Prostate gland (tissue), 2 donors: ENCODE measurements around the gene PTTG1. TPM values are rescaled to one million over a fixed set of nuclear protein-coding genes. Genes with fewer than 3 reads are reported as not detected.

Experiments
- DNase-seq: peaks from one replicate; pipeline ENCODE4 v3.0.0-alpha.2; 2019; ENCODE audit warnings: low spot score
- H3K27ac ChIP-seq, 2 donors: fragments of 200-600 bp; sonication (generic); 2 replicates each; pipeline ENCODE4 v1.5.1; 2017 to 2019
- H3K27me3 ChIP-seq: fragments of 200-600 bp; sonication (generic); replicated peaks from 2 replicates; pipeline ENCODE4 v1.5.1; 2019; ENCODE audit not compliant: insufficient read depth
- H3K36me3 ChIP-seq, 2 donors: fragments of 200-600 bp; sonication (generic); 1 replicate in 1 of 2; 2 replicates in 1 of 2; pipeline versions ENCODE4 v1.5.1 to v1.8.1; 2017 to 2019
- H3K4me1 ChIP-seq: fragments of 200-600 bp; sonication (generic); replicated peaks from 2 replicates; pipeline ENCODE4 v1.5.1; 2019
- H3K4me3 ChIP-seq, 2 donors: fragments of 200-600 bp; sonication (generic); 2 replicates each; pipeline ENCODE4 v1.5.1; 2017 to 2019
- H3K9me3 ChIP-seq: fragments of 200-600 bp; sonication (generic); 2 replicates; pipeline ENCODE4 v1.5.1; 2017
- CTCF ChIP-seq, 4 experiments: fragments of 200-600 bp in 2 of 4; fragments of 450-650 bp in 2 of 4; sonication (generic) in 2 of 4; IDR thresholded peaks; 1 replicate in 3 of 4; 2 replicates in 1 of 4; pipeline ENCODE4 v1.5.1; 2016 to 2019; ENCODE audit warnings: antibody characterized with exemption in 4 of 4, mild to moderate bottlenecking in 2 of 4, moderate library complexity in 2 of 4
- POLR2A ChIP-seq: fragments of 450-650 bp; IDR thresholded peaks from one replicate; pipeline ENCODE4 v1.6.1; 2016; ENCODE audit warnings: antibody characterized with exemption, mild to moderate bottlenecking
- POLR2AphosphoS5 ChIP-seq: sonication (generic); formaldehyde crosslinking; IDR thresholded peaks from one replicate; pipeline ENCODE4 v1.6.1; 2017; ENCODE audit warnings: antibody characterized with exemption
- WGBS: methylation state at CpG from one replicate; pipeline ENCODE4 v1.1.5; 2018; 5-methylcytosine and 5-hydroxymethylcytosine counted together
- intact Hi-C: fragments of 100-400 bp; cut with DNase I; formaldehyde crosslinking; loops from one replicate; pipeline ENCODE4 v1.14.2; 2022
- total RNA-seq, 2 donors: library from RNA; depleted of rRNA; stranded (reverse); fragments of >200 nt; gene quantifications; one replicate each; pipeline ENCODE4 v1.1.0, GENCODE V29; 2016

Gene PTTG1
- total RNA-seq, 2 donors from 2014 or later, result 4.3 to 44.9 TPM

- no peak for TF ChIP-seq POLR2AphosphoS5
- no peak for TF ChIP-seq CTCF (IDR thresholded peaks at IDR 0.05)
- TF ChIP-seq POLR2A, result no peak
These were observed 52.0 kb downstream of the PTTG1 start for GRCh38 chr5:160473681-160474080.

GRCh38 chr5:160474084-160474483, 52.4 kb downstream of the PTTG1 start:
- Histone ChIP-seq H3K36me3 (no peaks in the 10 kb centered on the region), H3K4me1 (no peaks in the 10 kb centered on the region), H3K27ac (no peak overlapping the region), H3K4me3 (no peak overlapping the region), H3K27me3 (no peaks in the 10 kb centered on the region), H3K9me3 (no peaks in the 10 kb centered on the region)
- no peak for DNase-seq
- intact Hi-C loops, result no loop called here
- WGBS, result 96% methylated on average over 1 of the region's 1 CpG
- TF ChIP-seq POLR2AphosphoS5 (no peak), CTCF (IDR thresholded peaks at IDR 0.05) (no peak), POLR2A (no peak)

More at GRCh38 chr5:160473681-160474080, 52.0 kb downstream of the PTTG1 start:
- no peak overlapping the region for H3K4me3 ChIP-seq
- no peak for DNase-seq
- H3K9me3 ChIP-seq, result no peaks in the 10 kb centered on the region
- 92% methylated on average over 6 of the region's 6 CpGs for WGBS
- no peaks in the 10 kb centered on the region for H3K36me3 ChIP-seq
- no peaks in the 10 kb centered on the region for H3K27me3 ChIP-seq
- H3K27ac ChIP-seq, result no peak overlapping the region
- intact Hi-C loops, result no loop called here
- H3K4me1 ChIP-seq, result no peaks in the 10 kb centered on the region

GRCh38 chr5:160475864-160476438, 54.3 kb downstream of the PTTG1 start:
- Histone ChIP-seq H3K27me3 (no peaks in the 10 kb centered on the region), H3K27ac (no peak overlapping the region), H3K9me3 (no peaks in the 10 kb centered on the region), H3K4me1 (no peaks in the 10 kb centered on the region), H3K4me3 (no peak overlapping the region), H3K36me3 (no peaks in the 10 kb centered on the region)
- TF ChIP-seq CTCF (IDR thresholded peaks at IDR 0.05), result no peak
- no peak for TF ChIP-seq POLR2A
- TF ChIP-seq POLR2AphosphoS5, result no peak
- WGBS, result 73% methylated on average over 7 of the region's 7 CpGs
- intact Hi-C loops, result no loop called here
- no peak for DNase-seq

- TF ChIP-seq POLR2A (no peak), POLR2AphosphoS5 (no peak), CTCF (IDR thresholded peaks at IDR 0.05) (no peak)
- Histone ChIP-seq H3K9me3 (no peaks in the 10 kb centered on the region), H3K27me3 (no peaks in the 10 kb centered on the region), H3K4me1 (no peaks in the 10 kb centered on the region), H3K27ac (no peak overlapping the region), H3K4me3 (no peak overlapping the region), H3K36me3 (no peaks in the 10 kb centered on the region)
- DNase-seq, result no peak
- 93% methylated on average over 6 of the region's 6 CpGs for WGBS
- intact Hi-C loops, result no loop called here
These were observed 55.8 kb downstream of the PTTG1 start for GRCh38 chr5:160477266-160477970.

GRCh38 chr5:160478163-160478562, 56.5 kb downstream of the PTTG1 start:
- intact Hi-C loops, result no loop called here
- H3K36me3 ChIP-seq, result no peaks in the 10 kb centered on the region
- no peak overlapping the region for H3K4me3 ChIP-seq
- TF ChIP-seq POLR2A (no peak), CTCF (IDR thresholded peaks at IDR 0.05) (no peak), POLR2AphosphoS5 (no peak)
- H3K9me3 ChIP-seq, result no peaks in the 10 kb centered on the region
- WGBS, result 70% methylated on average over 2 of the region's 2 CpGs
- no peak overlapping the region for H3K27ac ChIP-seq
- H3K4me1 ChIP-seq, result no peaks in the 10 kb centered on the region
- DNase-seq, result no peak
- no peaks in the 10 kb centered on the region for H3K27me3 ChIP-seq
